ENCODE data around the gene ST7.
"Not testable (repeated sequence)": the region's sequence is repeated elsewhere in the genome, so short reads cannot be mapped to it uniquely, and the experiment has no call there.

ST7 gene

DNA sequence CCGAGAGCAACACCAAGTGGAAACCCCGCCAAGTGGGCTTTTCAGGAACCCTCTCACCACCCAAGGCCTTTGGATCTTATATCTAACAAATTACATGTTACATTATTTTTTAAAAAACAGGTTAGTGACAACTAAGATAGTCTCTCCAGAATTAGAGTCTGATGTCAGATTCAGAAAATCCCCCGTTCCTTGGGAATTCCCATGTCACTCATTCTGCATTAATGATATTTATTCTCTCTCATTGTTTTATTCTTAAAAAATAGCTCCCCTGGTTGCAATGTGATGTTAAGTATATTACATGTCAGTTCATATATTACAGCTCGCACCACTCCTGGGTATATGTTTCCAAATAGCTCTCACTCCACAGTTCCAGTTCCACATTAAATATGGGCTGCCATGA lies 287.8 kb downstream of the ST7 start:
- no peaks in the 10 kb centered on the region; the same call in 1 of the 2 replicates for H3K27me3 ChIP-seq
- DNase-seq: no peak
- TF ChIP-seq, protein P1, sequence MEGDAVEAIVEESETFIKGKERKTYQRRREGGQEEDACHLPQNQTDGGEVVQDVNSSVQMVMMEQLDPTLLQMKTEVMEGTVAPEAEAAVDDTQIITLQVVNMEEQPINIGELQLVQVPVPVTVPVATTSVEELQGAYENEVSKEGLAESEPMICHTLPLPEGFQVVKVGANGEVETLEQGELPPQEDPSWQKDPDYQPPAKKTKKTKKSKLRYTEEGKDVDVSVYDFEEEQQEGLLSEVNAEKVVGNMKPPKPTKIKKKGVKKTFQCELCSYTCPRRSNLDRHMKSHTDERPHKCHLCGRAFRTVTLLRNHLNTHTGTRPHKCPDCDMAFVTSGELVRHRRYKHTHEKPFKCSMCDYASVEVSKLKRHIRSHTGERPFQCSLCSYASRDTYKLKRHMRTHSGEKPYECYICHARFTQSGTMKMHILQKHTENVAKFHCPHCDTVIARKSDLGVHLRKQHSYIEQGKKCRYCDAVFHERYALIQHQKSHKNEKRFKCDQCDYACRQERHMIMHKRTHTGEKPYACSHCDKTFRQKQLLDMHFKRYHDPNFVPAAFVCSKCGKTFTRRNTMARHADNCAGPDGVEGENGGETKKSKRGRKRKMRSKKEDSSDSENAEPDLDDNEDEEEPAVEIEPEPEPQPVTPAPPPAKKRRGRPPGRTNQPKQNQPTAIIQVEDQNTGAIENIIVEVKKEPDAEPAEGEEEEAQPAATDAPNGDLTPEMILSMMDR (IDR thresholded peaks at IDR 0.05; ENCODE audit: low read depth, low read length): no peak

DNA sequence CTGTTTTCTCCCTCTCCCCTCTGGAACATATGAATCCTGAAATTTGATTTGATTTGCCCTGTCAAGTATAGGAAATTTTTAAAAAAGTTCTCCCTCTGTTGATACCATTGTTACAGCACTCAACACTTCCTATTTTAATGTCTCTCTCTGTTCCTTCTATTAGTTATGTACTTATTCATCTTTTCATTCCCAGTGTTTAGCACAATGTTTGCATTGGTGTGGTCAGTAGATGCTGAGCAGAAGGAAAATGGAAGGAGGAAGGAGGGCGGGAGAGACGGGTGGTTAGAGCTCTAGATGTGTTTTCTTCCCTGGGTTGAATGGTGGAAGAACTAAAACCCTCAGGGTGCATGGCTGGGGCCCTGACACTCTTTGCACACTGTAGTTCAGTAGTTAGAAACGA lies 290.1 kb downstream of the ST7 start:
- no peaks in the 10 kb centered on the region; the same call in 1 of the 2 replicates for H3K27me3 ChIP-seq
- no peak overlapping the region for H3K4me3 ChIP-seq (ENCODE audit: low read depth, low read length)
- no peaks in the 10 kb centered on the region for H3K9me3 ChIP-seq
- TF ChIP-seq, protein P1 (IDR thresholded peaks at IDR 0.05; ENCODE audit: low read depth, low read length): no peak
- no peak for DNase-seq
- H3K4me1 ChIP-seq: no peaks in the 10 kb centered on the region
- no peaks in the 10 kb centered on the region for H3K36me3 ChIP-seq

More for the DNA sequence above, 287.8 kb downstream of the ST7 start:
- no peak overlapping the region for H3K4me3 ChIP-seq (ENCODE audit: low read depth, low read length)
- H3K9me3 ChIP-seq: no peaks in the 10 kb centered on the region
- no peaks in the 10 kb centered on the region for H3K36me3 ChIP-seq
- no peaks in the 10 kb centered on the region for H3K4me1 ChIP-seq

DNA sequence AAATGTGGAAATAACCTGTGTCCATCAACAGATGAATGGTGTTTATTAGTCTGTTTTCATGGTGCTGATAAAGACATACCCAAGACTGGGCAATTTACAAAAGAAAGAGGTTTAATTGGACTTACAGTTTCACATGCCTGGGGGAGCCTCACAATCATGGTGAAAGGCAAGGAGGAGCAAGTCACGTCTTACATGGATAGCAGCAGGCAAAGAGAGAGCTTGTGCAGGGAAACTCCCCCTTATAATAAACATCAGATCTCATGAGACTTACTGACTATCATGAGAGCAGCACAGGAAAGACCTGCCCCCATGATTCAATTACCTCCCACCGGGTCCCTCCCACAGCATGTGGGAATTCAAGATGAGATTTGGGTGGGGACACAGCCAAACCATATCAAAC lies 292.4 kb downstream of the ST7 start:
- not testable (repeated sequence) for DNase-seq; H3K4me3 ChIP-seq (ENCODE audit: low read depth, low read length); H3K27me3 ChIP-seq; H3K36me3 ChIP-seq; H3K9me3 ChIP-seq; H3K4me1 ChIP-seq

DNA sequence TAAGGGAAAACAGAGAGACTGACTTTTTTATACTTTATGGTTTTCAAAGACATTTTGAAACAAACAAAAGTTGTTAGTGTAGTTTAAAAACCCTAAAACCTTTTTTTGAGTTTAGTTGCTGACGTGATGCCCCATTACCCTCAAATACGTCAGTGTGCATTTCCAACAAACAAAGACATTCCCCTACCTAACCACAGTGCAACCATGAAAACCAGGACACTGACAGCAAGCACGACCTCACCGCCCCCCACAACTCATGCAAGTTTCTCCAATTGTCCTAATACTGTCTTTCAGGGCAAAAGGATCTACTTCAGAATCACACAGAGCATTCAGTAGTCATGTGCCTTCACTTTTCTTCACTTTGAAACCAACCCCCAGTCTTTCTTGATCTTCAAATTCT lies 294.5 kb downstream of the ST7 start:
- Histone ChIP-seq H3K4me1 (no peaks in the 10 kb centered on the region), H3K36me3 (no peaks in the 10 kb centered on the region), H3K4me3 (ENCODE audit: low read depth, low read length) (no peak overlapping the region), H3K9me3 (no peaks in the 10 kb centered on the region), H3K27me3 (no peaks in the 10 kb centered on the region)
- no peak for DNase-seq
- TF ChIP-seq, protein P1 (IDR thresholded peaks at IDR 0.05; ENCODE audit: low read depth, low read length): no peak

DNA sequence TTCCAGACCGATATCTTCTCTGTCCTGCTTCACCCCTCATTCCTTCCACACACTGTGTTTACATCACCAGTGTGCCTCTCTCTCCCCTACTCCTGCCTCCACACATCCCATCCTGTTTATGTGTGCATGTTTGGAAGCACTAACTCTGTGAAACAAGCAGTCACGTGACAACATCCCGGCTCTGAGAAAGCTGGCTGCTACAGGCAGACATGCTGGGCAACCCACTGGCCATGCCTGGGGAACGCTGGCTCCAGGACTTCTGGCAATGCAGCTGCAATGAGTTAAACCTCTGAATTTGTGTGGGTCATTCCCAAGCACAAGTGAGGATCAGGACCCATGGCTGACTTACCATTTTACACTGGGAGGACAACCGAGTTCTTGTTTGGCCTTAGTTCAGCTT lies 295.5 kb downstream of the ST7 start:
- TF ChIP-seq, protein P1 (IDR thresholded peaks at IDR 0.05; ENCODE audit: low read depth, low read length): no peak

DNA sequence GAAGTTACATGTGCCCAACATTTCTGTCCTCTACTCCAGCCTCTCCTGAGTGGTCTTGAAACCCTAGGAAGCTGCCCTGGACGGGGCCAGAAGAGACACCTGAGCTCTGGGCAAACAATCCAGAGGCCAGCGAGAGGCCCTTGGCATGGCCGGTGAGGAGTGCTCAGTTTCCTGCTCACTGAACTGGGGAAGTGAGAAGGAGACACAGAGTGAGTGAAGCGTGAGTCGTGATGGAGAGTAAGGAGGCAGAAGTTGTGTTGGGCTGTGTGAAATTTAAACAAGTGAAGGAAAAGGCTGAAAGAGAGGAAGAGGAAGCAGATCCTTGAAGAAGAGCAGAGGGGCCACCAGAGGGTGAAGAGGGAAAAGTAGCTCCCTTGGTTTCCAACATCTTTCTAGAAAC lies 296.4 kb downstream of the ST7 start:
- Histone ChIP-seq H3K4me1 (no peaks in the 10 kb centered on the region), H3K9me3 (no peaks in the 10 kb centered on the region)
- TF ChIP-seq, protein P1 (IDR thresholded peaks at IDR 0.05; ENCODE audit: low read depth, low read length): no peak

More for the DNA sequence above, 295.5 kb downstream of the ST7 start:
- H3K27me3 ChIP-seq: no peaks in the 10 kb centered on the region; the same call in 1 of the 2 replicates
- H3K4me3 ChIP-seq (ENCODE audit: low read depth, low read length): no peak overlapping the region
- H3K36me3 ChIP-seq: no peaks in the 10 kb centered on the region
- DNase-seq: peak; percentile 18
- H3K4me1 ChIP-seq: no peaks in the 10 kb centered on the region
- H3K9me3 ChIP-seq: no peaks in the 10 kb centered on the region

DNA sequence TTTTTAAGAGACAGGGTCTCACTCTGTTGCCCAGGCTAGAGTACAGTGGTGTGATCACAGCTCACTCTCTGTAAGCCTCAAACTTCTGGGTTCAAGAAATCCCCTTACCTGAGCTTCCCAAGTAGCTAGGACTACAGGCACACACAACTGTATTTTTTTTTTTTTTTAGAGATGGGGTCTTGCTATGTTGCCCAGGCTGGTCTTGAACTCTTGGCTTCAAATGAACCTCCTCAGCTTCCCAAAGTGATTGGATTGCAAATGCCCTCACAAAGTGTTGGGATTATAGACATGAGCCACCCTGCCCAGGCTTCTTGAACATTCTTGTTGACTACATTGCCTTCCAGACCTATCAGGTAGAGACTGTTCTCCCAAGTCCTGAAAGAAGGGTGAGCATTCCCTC lies 296.9 kb downstream of the ST7 start:
- Histone ChIP-seq H3K9me3 (no peaks in the 10 kb centered on the region), H3K4me3 (ENCODE audit: low read depth, low read length) (no peak overlapping the region), H3K4me1 (no peaks in the 10 kb centered on the region), H3K36me3 (no peaks in the 10 kb centered on the region), H3K27me3 (no peaks in the 10 kb centered on the region; the same call in 1 of the 2 replicates)
- DNase-seq: no peak
- TF ChIP-seq, protein P1 (IDR thresholded peaks at IDR 0.05; ENCODE audit: low read depth, low read length): no peak

More for the DNA sequence above, 296.4 kb downstream of the ST7 start:
- Histone ChIP-seq H3K27me3 (no peaks in the 10 kb centered on the region; the same call in 1 of the 2 replicates), H3K36me3 (no peaks in the 10 kb centered on the region), H3K4me3 (ENCODE audit: low read depth, low read length) (no peak overlapping the region)
- DNase-seq: no peak

Measured in BE2C (cell line).